Activated T-helper 2 cell treated with anti-CD3 and anti-CD28 coated beads, Interferon-gamma antibody, Interleukin-2, Interleukin-4, amounts not matched to agents 10 μg/mL and 5 μg/mL and 100 μg/mL, durations not matched to agents 14 hours and 24 hours and 36 hours (primary cell): ENCODE results near the gene GP9. TPM values are rescaled to one million over a fixed set of nuclear protein-coding genes. Genes with fewer than 3 reads are reported as not detected.
A peak's percentile ranks its signal among the peaks of the same experiment; 100 is the strongest.
"Not testable (repeated sequence)": the region's sequence is repeated elsewhere in the genome, so short reads cannot be mapped to it uniquely, and the experiment has no call there.

Experiments used
- DNase-seq: peaks from one replicate; pipeline ENCODE4 v3.0.0; 2021; ENCODE audit warnings: low spot score
- H3K27ac Mint-ChIP-seq: one replicate; pipeline ENCODE4 v1.8.0; 2021; ENCODE audit warnings: mixed read lengths
- H3K27me3 Mint-ChIP-seq: one replicate; pipeline ENCODE4 v1.8.0; 2021; ENCODE audit warnings: low read depth, mixed read lengths
- H3K36me3 Mint-ChIP-seq: one replicate; pipeline ENCODE4 v1.8.0; 2021; ENCODE audit warnings: low read depth, mixed read lengths
- H3K4me1 Mint-ChIP-seq: one replicate; pipeline ENCODE4 v1.8.0; 2021; ENCODE audit warnings: low read depth, mixed read lengths
- H3K4me3 Mint-ChIP-seq: one replicate; pipeline ENCODE4 v1.8.0; 2021; ENCODE audit warnings: low read depth, mild to moderate bottlenecking, moderate library complexity, mixed read lengths
- H3K9me3 Mint-ChIP-seq: one replicate; pipeline ENCODE4 v1.8.0; 2021; ENCODE audit warnings: mixed read lengths
- intact Hi-C: fragments of 100-400 bp; cut with micrococcal nuclease; formaldehyde crosslinking; loops from one replicate; pipeline ENCODE4 v1.15.1; 2023
- total RNA-seq: library from RNA; stranded (reverse); gene quantifications from 2 replicates; pipeline ENCODE4 v1.2.3, GENCODE V29; 2022

The GP9 gene
- total RNA-seq, 1 donor from 2014 or later, result not detected

DNA sequence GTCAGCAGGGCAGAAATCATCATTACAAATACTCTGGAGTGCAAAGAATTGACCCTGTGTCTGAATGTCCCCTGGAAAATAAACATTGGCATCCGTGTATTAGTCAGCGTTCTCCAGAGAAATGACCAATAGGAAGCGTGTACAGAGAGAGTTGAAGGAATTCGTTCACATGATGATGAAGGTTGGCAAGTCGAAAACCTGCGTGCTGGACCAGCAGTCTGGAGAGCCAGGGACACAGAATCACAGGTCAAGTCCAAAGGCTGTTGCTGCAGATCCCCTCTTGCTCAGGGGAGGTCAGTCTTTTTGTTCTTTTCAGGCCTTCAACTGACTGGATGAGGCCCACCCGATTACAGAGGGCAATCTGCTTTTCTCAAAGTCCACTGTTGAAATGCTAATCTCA lies 16.6 kb downstream of the GP9 start:
- Mint-ChIP-seq H3K4me3 (no peak overlapping the region), H3K9me3 (no peaks in the 10 kb centered on the region), H3K36me3 (no peaks in the 10 kb centered on the region), H3K27me3 (peaks cover 3% of the 10 kb centered on the region), H3K27ac (no peak overlapping the region), H3K4me1 (peaks cover 2% of the 10 kb centered on the region)
- intact Hi-C loops, result no loop called here
- DNase-seq, result no peak

DNA sequence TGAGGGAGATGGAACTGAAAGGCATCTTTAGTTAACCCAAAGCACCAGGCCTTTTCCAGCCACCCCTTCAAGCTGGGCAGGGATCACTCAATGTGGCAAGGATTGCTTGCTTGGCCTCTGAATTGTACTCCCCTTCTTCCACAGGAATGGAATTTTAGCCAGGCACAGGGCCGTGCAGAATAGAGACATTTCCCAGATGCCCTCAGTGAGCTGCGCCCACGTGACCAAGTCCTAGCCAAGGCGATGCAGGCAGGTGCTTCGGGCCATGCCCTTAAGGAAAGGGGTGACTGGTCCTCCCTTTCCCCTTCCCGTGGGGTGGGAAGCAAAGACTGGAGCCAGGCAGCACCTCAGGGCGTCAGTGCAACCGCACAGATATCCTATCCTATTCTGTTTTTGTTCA lies 17.9 kb downstream of the GP9 start:
- DNase-seq, result no peak
- intact Hi-C loops, result no loop called here
- Mint-ChIP-seq H3K4me3 (no peak overlapping the region), H3K9me3 (no peaks in the 10 kb centered on the region), H3K27me3 (no peaks in the 10 kb centered on the region), H3K4me1 (peaks cover 2% of the 10 kb centered on the region), H3K36me3 (no peaks in the 10 kb centered on the region), H3K27ac (no peak overlapping the region)

DNA sequence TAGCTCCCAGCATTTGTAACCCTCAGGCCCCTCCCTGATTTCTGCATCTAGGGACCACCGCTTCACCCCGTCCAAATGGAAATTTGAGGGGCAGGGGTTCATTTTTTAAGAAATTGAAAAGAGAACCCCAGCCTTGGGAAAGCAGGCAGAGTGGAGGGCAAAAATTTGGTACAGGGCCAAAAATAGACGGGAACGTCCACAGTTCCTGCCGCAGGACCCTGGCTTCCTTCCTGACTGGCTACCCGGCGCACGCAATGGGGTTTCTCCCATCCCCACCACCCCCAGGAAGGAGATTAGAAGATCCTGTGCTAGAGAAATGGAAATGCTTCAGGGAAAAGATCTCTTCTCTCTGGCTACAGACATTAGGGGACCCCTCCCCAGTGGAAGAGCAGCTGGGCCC lies 20.9 kb downstream of the GP9 start:
- no peak overlapping the region for H3K4me3 Mint-ChIP-seq
- H3K27me3 Mint-ChIP-seq, result no peaks in the 10 kb centered on the region
- peaks cover 3% of the 10 kb centered on the region for H3K36me3 Mint-ChIP-seq
- no peak for DNase-seq
- H3K27ac Mint-ChIP-seq, result no peak overlapping the region
- intact Hi-C loops, result no loop called here
- no peaks in the 10 kb centered on the region for H3K9me3 Mint-ChIP-seq
- peaks cover 2% of the 10 kb centered on the region for H3K4me1 Mint-ChIP-seq

DNA sequence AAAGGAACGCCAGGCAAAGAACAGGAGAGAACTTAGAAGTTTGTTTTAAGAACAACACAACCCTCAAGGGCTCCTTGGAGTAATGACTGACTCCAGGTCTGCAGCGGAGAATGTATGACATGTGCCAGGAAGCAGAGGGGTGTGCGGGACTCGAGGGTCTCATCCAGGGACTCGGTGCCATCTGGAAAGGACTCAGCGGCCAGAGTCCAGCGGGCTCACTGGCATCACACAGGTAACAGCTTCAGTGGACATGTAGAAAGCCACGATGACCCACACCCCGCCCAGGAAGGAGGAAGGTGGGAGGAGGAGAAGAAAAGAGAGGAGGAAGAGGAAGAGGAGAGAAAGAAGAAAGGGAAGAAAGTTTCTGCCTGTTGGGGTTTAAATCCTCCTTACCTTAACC lies 21.4 kb downstream of the GP9 start:
- H3K4me1 Mint-ChIP-seq, result peaks cover 2% of the 10 kb centered on the region

DNA sequence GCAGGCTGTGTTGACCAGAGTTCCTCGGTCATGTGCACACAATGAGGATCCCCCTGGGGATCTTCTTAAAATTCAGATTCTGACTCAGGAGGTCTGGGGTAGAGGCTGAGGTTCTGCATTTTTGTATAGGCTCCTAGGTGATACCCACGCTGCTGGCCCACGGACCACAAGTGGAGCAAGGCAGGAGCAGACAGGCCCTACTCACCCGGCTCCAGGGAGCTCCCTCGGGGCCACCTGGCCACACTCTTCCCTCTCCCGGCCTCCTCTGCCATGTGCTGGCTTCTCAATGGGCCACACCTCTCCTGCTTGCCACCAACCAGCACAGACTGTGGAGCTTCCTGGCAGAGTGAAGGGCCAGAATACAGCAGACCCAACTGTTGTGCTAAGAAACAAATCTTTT lies 23.9 kb downstream of the GP9 start:
- H3K27me3 Mint-ChIP-seq, result no peaks in the 10 kb centered on the region
- H3K27ac Mint-ChIP-seq, result no peak overlapping the region
- no peak for DNase-seq
- intact Hi-C loops, result no loop called here
- no peak overlapping the region for H3K4me3 Mint-ChIP-seq
- peaks cover 3% of the 10 kb centered on the region for H3K36me3 Mint-ChIP-seq
- peaks cover 2% of the 10 kb centered on the region for H3K4me1 Mint-ChIP-seq
- no peaks in the 10 kb centered on the region for H3K9me3 Mint-ChIP-seq

More for the DNA sequence above, 21.4 kb downstream of the GP9 start:
- Mint-ChIP-seq H3K27ac (no peak overlapping the region), H3K9me3 (no peaks in the 10 kb centered on the region), H3K27me3 (no peaks in the 10 kb centered on the region), H3K36me3 (peaks cover 3% of the 10 kb centered on the region), H3K4me3 (no peak overlapping the region)
- DNase-seq, result no peak
- intact Hi-C loops, result no loop called here

DNA sequence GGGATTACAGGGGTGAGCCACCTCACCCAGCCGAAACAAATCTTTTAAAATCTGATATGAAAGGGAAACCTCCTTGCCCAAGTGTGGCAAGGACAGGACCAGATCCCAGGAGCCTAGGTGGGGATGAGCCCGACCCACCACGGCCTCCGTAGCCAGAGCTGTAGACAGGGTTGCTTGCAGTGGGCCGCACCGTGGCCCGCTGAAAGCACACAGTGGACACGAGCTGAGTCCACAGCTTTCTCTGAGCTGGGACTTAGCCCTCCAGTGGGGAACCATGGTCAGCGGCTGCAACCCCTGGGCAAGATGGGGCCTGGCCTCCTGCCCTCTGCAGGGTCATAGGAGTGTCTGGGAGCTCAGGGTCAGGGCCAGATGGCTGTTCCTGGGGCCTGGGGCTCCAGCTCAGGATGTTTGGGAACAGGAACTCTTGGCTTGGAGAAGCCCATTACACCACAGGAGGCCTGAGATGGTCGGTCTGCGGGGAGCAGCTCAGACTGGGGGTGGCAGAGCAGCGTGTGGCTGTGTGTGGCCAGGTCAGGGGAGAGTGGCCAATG lies 24.7 kb downstream of the GP9 start:
- H3K9me3 Mint-ChIP-seq, result no peaks in the 10 kb centered on the region
- H3K4me1 Mint-ChIP-seq, result peaks cover 2% of the 10 kb centered on the region
- H3K27ac Mint-ChIP-seq, result no peak overlapping the region
- no peaks in the 10 kb centered on the region for H3K27me3 Mint-ChIP-seq
- intact Hi-C loops, result no loop called here
- no peak for DNase-seq
- no peak overlapping the region for H3K4me3 Mint-ChIP-seq
- peaks cover 3% of the 10 kb centered on the region for H3K36me3 Mint-ChIP-seq

DNA sequence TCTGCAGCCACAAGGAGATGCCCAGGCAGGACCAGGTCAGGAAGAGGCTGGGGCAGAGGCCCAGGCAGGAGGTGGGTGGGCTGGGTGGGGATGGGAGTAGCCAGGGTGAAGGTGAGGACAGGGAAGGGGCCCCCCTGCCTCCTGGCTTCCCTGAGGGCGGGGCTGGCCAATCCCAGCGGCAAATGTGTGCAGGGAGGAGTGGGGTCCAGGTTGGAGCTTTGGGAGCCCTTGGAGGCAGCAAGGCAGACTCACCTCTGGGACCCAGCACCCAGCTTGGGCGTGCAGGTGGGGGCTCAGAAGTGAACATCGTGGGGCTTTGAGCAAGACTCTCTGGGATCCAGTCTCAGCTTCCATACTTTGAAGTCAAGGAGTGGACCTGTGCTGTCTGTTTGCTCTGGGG lies 25.2 kb downstream of the GP9 start:
- H3K4me3 Mint-ChIP-seq, result no peak overlapping the region
- H3K27me3 Mint-ChIP-seq, result no peaks in the 10 kb centered on the region
- DNase-seq, result no peak
- peaks cover 3% of the 10 kb centered on the region for H3K36me3 Mint-ChIP-seq
- no peaks in the 10 kb centered on the region for H3K9me3 Mint-ChIP-seq
- intact Hi-C loops, result no loop called here
- peaks cover 2% of the 10 kb centered on the region for H3K4me1 Mint-ChIP-seq
- no peak overlapping the region for H3K27ac Mint-ChIP-seq

DNA sequence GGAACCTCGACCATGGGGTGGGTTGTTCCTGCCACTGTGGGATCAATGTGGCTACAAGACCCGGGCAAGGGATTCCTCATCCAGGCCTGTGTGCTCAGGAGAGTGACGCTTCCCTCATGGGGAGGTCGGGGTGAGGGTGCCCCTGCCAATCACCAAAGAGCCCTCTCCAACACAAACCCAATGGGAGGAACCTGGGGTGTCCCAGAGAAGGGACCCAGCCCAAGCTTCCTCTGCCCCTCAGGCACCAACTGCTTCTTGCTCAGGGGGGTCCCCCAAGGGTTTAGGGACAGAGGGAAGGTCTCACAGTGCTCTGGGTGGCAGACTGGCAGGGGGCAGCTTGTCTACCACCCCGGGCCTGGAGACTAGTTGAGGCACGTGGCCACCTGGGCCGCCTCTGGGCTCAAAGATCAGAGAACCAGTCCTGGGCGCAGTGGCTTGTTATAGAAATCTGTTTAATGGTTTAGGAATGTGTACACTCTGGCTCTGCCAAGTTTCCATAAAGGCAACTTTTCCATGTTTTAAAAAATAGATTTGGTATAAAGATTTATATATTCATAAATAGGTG lies 26.6 kb downstream of the GP9 start:
- Mint-ChIP-seq H3K9me3 (no peaks in the 10 kb centered on the region), H3K27me3 (no peaks in the 10 kb centered on the region), H3K4me1 (no peaks in the 10 kb centered on the region), H3K4me3 (no peak overlapping the region), H3K27ac (no peak overlapping the region), H3K36me3 (peaks cover 5% of the 10 kb centered on the region)
- no peak for DNase-seq
- intact Hi-C loops, result no loop called here

DNA sequence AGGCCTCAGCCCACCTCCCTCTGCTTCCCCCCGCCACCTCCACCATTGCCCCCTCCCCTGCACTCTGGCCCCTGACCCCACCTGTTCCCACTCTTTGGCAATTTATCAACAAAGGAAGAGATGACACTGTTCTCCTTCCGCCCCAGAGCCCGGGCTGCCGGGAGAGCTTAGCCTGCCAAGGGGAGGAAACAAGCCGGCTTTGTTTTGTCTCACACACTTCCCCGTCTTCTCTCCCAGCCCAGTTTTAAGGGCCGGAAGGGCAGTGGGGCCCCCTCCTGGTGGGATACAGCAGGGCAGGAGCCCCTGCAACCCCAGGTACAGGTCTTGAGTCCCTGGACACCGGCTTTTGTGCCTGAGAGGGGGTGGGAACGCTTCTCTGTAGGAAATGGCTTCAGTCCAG lies 27.3 kb downstream of the GP9 start:
- H3K27ac Mint-ChIP-seq, intact Hi-C loops, H3K4me1 Mint-ChIP-seq: not testable (repeated sequence)

DNA sequence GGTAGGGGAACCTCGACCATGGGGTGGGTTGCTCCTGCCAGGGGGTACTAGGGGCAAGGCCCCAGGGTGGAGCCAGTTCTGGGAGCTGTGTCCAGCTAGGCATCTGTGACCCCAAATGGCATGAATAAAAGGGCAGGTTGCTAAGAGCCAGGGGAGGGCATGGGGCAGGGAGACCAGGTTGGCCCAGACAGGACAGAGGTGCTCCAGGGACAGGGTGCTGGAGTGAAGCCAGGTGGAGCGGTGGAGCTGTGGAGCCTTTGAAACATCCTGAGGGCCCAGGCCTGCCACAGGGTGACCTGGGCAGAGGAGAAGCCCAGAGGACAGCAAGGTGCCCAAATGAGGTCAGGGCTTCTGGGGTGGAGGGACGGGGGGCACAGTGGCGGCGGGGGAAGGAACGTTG lies 27.7 kb downstream of the GP9 start:
- DNase-seq, H3K27me3 Mint-ChIP-seq, H3K4me3 Mint-ChIP-seq, H3K4me1 Mint-ChIP-seq, H3K36me3 Mint-ChIP-seq, H3K9me3 Mint-ChIP-seq, H3K27ac Mint-ChIP-seq, intact Hi-C loops: not testable (repeated sequence)

More for the DNA sequence above, 27.3 kb downstream of the GP9 start:
- not testable (repeated sequence) for DNase-seq, H3K27me3 Mint-ChIP-seq, H3K9me3 Mint-ChIP-seq, H3K36me3 Mint-ChIP-seq, H3K4me3 Mint-ChIP-seq

DNA sequence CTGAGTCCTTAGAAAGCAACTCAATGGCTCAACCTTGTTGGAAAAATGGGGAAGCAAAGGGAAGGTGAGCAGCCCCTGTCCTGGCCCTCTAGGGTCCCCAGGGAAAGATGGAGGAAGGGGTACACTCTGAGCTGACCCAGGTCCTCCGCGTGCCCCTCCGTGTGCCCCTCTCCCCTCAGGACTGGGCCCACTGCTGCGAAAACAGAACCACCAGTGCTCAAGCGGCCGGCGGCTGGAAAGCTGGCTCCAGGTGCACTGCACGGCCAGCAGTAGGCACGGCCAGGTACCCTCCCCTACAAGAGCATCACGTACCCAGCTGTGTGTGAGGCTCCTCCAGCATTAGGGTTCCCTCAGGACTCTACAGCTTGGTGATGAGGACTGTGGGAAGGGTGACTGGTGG lies 34.7 kb downstream of the GP9 start:
- no peak for DNase-seq
- Mint-ChIP-seq H3K36me3 (peaks cover 43% of the 10 kb centered on the region), H3K27me3 (no peaks in the 10 kb centered on the region), H3K4me3 (no peak overlapping the region), H3K4me1 (peaks cover 17% of the 10 kb centered on the region), H3K27ac (no peak overlapping the region), H3K9me3 (no peaks in the 10 kb centered on the region)
- intact Hi-C loops, result no loop called here

DNA sequence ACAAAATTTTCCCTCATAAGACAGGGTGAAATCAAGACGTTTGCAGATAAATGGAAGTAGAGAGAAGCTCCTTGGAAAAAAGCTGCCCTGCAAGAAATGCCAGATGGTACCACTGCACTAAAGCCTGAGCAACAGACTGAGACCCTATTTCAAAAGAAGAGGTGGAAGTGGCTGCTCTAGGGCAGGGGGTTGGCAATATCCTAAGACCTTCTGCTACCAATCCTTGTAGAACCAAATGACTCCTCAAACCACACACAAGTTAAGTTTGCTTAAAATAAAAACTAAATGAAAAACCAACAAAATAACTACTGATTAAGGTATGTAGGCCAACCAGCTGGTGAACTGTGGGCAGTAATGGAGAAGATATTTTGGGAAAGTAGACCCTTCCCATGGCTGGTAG lies 39.7 kb downstream of the GP9 start:
- Mint-ChIP-seq H3K9me3 (no peaks in the 10 kb centered on the region), H3K4me1 (peaks cover 22% of the 10 kb centered on the region), H3K4me3 (no peak overlapping the region), H3K27ac (no peak overlapping the region), H3K36me3 (peaks cover 46% of the 10 kb centered on the region), H3K27me3 (no peaks in the 10 kb centered on the region)
- intact Hi-C loops, result no loop called here
- DNase-seq, result no peak

DNA sequence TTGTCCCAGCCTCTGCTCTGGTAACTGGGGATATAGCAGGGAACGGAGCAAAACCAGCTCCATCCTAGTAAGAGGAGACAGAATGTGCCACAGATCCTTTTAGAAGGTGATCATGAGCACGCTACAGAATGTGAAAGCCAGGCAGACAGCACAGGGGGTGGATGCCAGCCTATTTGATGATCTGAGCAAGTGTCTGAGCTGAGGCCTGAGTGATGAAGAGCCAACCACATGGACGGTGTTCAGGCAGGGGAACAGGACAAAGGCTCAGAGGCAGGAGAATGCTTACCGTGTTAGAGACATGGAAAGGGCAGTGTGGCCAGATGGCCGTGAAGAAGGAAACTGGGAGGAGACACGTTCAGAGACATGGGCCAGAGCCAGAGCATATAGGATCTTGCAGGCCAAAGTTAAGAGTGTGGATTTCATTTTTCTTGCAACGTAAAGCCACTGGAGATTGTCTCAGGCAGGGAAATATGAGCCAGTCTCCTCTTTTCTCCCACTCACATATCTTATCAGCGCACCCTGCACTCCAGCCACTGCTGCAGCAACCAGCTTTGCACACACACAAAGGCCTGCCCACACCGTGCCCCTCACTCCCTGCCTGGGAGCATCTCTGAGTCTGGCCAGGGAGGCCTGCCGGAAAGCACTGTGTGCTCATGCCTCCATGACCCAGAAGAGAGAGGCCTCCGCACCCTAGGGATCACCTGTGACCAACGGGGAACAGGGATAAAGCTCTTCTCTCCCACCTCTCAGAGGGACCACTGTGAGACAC lies 41.0 kb downstream of the GP9 start:
- no peak for DNase-seq
- peak overlapping the region; percentile 58 for H3K27ac Mint-ChIP-seq
- intact Hi-C loops, result no loop called here
- no peaks in the 10 kb centered on the region for H3K27me3 Mint-ChIP-seq
- H3K36me3 Mint-ChIP-seq, result peaks cover 46% of the 10 kb centered on the region
- H3K9me3 Mint-ChIP-seq, result no peaks in the 10 kb centered on the region
- peaks cover 19% of the 10 kb centered on the region for H3K4me1 Mint-ChIP-seq
- H3K4me3 Mint-ChIP-seq, result no peak overlapping the region
